K562 treated with DMSO at 1 percent for 12 hours (cell line): ENCODE data around the gene ZCCHC24. TPM values are rescaled to one million over a fixed set of nuclear protein-coding genes. Genes with fewer than 3 reads are reported as not detected.

Experiments
- total RNA-seq: library from RNA; unstranded; fragments of 300-600 nt; gene quantifications from 2 replicates; pipeline ENCODE4 v1.2.3, GENCODE V29; 2022; ENCODE audit not compliant: insufficient read depth

ZCCHC24 gene
- total RNA-seq, result 11.3 and 27.0 TPM in 2 replicates

DNA sequence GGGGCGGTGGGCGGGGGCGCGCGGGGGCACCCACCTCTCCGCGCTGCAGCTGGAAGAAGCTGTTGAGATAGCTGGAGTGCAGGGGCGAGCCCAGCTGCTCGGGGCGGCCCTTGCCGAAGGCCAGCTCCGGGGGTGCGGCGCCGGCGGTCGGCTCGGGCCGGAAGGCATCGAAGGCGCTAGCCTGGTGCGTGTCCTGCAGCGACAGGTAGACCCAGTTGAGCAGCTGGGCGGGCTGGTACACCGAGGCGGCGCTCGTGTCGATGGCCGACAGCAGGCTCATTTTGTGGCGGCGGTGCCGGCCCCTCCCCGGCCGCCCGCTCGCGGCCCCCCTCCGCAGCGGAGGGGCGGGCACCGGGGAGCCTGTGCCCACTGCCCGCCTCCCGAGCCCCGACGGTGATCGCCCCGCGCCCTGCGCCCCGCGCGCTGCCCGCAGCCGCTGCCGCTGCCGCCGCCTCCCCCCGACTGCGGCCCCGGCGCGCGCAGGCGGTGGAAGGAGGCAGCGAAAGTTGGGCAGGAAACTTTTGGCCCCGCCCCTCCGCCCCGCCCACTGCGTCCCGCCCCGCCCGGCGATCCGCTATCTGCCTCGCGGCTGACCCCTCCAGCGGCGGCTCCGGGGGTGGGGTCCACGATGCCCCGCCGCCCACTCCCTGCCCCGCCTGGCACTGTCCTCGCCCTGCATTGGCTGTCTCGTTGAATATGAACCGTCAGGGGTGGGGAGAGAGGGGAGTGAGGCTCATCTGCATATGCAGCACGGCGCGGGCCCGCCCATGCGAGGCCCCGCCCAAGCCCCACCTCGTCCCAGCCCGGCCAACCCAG lies at the start of gene ZCCHC24:
TSS of gene ZCCHC24 (minus strand) at position 464 of the 816 bp plus-strand sequence. CDS start at position 280, 184 bp downstream.

GRCh38 chr10:79347226-79347893 lies 98.1 kb downstream of the ZCCHC24 start, which contains the start of gene PPIF:
Gene PPIF, plus strand, starts transcription at chr10:79347469. Its CDS starts 80 bp downstream, at chr10:79347549.

Other genes with a start within 250 kb of the ZCCHC24 start
- 124 and 130 TPM in 2 replicates for gene PPIF, start 98.2 kb downstream of the ZCCHC24 start, total RNA-seq
- gene EIF5AL1, start 66.9 kb upstream of the ZCCHC24 start, total RNA-seq, result 0.25 TPM in 1 of 2 replicates, not detected in the other
- gene SFTPA2, start 114.8 kb upstream of the ZCCHC24 start, total RNA-seq, result not detected in 2 replicates
- not detected in 2 replicates for gene SFTPA1, start 165.3 kb upstream of the ZCCHC24 start, total RNA-seq